ENCODE measurements around the gene ARF1. TPM values are rescaled to one million over a fixed set of nuclear protein-coding genes. Genes with fewer than 3 reads are reported as not detected.

ARF1 gene
- total RNA-seq, 1 experiment from 2014 or later = 107 TPM

GRCh38 chr1:228118040-228118439 lies 35.5 kb downstream of the ARF1 start:
- no peaks in the 10 kb centered on the region for H3K27me3 ChIP-seq (ENCODE audit: low read length)

GRCh38 chr1:228120351-228120750 lies 37.8 kb downstream of the ARF1 start:
- Histone ChIP-seq H3K9me2 (replicated peaks; ENCODE audit: insufficient read depth, low read length) (no peaks in the 10 kb centered on the region), H3K4me1 (ENCODE audit: low read length) (peaks cover 22% of the 10 kb centered on the region), H3K4me3 (ENCODE audit: low read length) (peak overlapping the region; percentile 66), H3K36me3 (ENCODE audit: insufficient read depth, low read length) (peaks cover 27% of the 10 kb centered on the region), H4K20me1 (ENCODE audit: insufficient read depth, low read depth, low read length) (no peaks in the 10 kb centered on the region), H3K4me2 (ENCODE audit: low read depth, low read length, poor library complexity, severe bottlenecking) (peak overlapping the region; percentile 77), H3K79me2 (ENCODE audit: low read length) (peaks cover 54% of the 10 kb centered on the region), H3K27me3 (ENCODE audit: low read length) (no peaks in the 10 kb centered on the region), H3K27ac (ENCODE audit: low read length) (peak overlapping the region; percentile 72), H3K9me3 (ENCODE audit: low read length) (no peaks in the 10 kb centered on the region), H2AFZ (ENCODE audit: low read length) (peak overlapping the region; percentile 56; the same call in 1 of the 2 replicates), H3K9ac (ENCODE audit: low read length) (peak overlapping the region; percentile 64)
- no peak for DNase-seq

More at GRCh38 chr1:228118040-228118439, 35.5 kb downstream of the ARF1 start:
- Histone ChIP-seq H3K9me2 (replicated peaks; ENCODE audit: insufficient read depth, low read length) (no peaks in the 10 kb centered on the region), H2AFZ (ENCODE audit: low read length) (no peak overlapping the region), H3K9me3 (ENCODE audit: low read length) (no peaks in the 10 kb centered on the region), H3K79me2 (ENCODE audit: low read length) (peaks cover 58% of the 10 kb centered on the region), H3K9ac (ENCODE audit: low read length) (no peak overlapping the region), H3K4me2 (ENCODE audit: low read depth, low read length, poor library complexity, severe bottlenecking) (no peak overlapping the region), H3K27ac (ENCODE audit: low read length) (no peak overlapping the region), H3K36me3 (ENCODE audit: insufficient read depth, low read length) (peaks cover 27% of the 10 kb centered on the region), H4K20me1 (ENCODE audit: insufficient read depth, low read depth, low read length) (no peaks in the 10 kb centered on the region), H3K4me1 (ENCODE audit: low read length) (peaks cover 22% of the 10 kb centered on the region), H3K4me3 (ENCODE audit: low read length) (no peak overlapping the region)
- DNase-seq = peak; percentile 69

DNA sequence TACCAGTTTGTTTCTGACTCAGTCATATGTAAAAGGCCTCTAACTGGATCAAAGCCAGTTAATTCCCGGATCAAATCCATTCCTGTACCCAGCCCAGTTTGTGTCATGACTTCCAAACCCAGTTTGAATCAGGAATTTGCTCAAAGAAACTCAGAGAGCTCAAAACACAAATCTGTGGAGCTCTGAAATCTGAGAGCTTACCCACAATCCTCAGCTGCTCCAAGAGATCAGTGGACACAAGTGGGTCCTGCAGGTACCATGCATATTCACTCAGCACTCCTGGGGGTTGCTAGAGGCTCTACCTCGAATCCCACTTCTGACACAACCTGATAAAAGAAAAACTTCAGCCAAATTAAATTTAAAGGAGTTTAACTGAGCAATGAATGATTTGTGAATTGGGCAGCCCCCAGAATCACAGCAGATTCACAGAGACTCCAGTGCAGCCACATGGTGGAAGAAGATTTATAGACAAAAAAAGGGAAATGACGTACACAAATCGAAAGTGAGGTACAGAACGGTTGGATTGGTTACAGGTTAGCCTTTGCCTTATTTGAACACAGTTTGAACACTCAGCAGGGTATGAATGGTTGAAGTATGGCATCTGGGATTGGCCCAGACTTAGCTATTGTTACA lies 38.5 kb downstream of the ARF1 start:
- Histone ChIP-seq H4K20me1 (ENCODE audit: insufficient read depth, low read depth, low read length) (no peaks in the 10 kb centered on the region), H3K4me2 (ENCODE audit: low read depth, low read length, poor library complexity, severe bottlenecking) (peak overlapping the region; percentile 77), H3K79me2 (ENCODE audit: low read length) (peaks cover 48% of the 10 kb centered on the region), H3K4me1 (ENCODE audit: low read length) (peaks cover 22% of the 10 kb centered on the region), H3K4me3 (ENCODE audit: low read length) (peak overlapping the region; percentile 66), H3K9me3 (ENCODE audit: low read length) (no peaks in the 10 kb centered on the region), H3K36me3 (ENCODE audit: insufficient read depth, low read length) (peaks cover 27% of the 10 kb centered on the region), H3K9me2 (replicated peaks; ENCODE audit: insufficient read depth, low read length) (no peaks in the 10 kb centered on the region), H3K27ac (ENCODE audit: low read length) (peak overlapping the region; percentile 72), H3K9ac (ENCODE audit: low read length) (peak overlapping the region; percentile 64), H2AFZ (ENCODE audit: low read length) (peak overlapping the region; percentile 78), H3K27me3 (ENCODE audit: low read length) (no peaks in the 10 kb centered on the region)
- DNase-seq = peak; percentile 89

GRCh38 chr1:228122921-228123441 lies 40.5 kb downstream of the ARF1 start:
- DNase-seq = no peak
- Histone ChIP-seq H3K9ac (ENCODE audit: low read length) (no peak overlapping the region), H3K4me3 (ENCODE audit: low read length) (no peak overlapping the region), H3K27ac (ENCODE audit: low read length) (no peak overlapping the region), H3K4me2 (ENCODE audit: low read depth, low read length, poor library complexity, severe bottlenecking) (no peak overlapping the region), H3K9me3 (ENCODE audit: low read length) (no peaks in the 10 kb centered on the region), H4K20me1 (ENCODE audit: insufficient read depth, low read depth, low read length) (no peaks in the 10 kb centered on the region), H3K4me1 (ENCODE audit: low read length) (peaks cover 22% of the 10 kb centered on the region), H3K9me2 (replicated peaks; ENCODE audit: insufficient read depth, low read length) (no peaks in the 10 kb centered on the region), H3K79me2 (ENCODE audit: low read length) (peaks cover 29% of the 10 kb centered on the region), H2AFZ (ENCODE audit: low read length) (no peak overlapping the region), H3K27me3 (ENCODE audit: low read length) (no peaks in the 10 kb centered on the region), H3K36me3 (ENCODE audit: insufficient read depth, low read length) (peaks cover 21% of the 10 kb centered on the region)

GRCh38 chr1:228123505-228123904 lies 41.0 kb downstream of the ARF1 start:
- H2AFZ ChIP-seq (ENCODE audit: low read length) = no peak overlapping the region

DNA sequence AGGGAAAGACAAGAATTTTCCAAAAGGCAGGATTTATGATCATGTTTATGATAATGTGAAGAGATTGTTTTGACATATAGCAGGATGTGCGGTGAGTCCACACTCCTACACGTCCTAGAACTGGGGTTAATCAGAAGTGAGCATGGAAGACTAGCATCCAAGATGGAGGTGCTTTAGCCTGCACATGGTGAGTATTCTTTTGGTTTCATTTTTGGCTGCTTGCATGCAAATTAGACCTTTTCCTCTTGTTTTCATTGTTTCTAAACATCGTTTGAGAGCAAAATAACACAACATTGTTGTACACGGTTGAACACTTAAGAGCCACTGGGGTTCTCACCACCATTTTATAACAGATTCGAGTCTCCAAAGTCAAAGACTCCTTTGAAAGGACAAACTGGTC lies 42.7 kb downstream of the ARF1 start:
- Histone ChIP-seq H3K4me1 (ENCODE audit: low read length) (peaks cover 19% of the 10 kb centered on the region), H3K4me2 (ENCODE audit: low read depth, low read length, poor library complexity, severe bottlenecking) (no peak overlapping the region), H4K20me1 (ENCODE audit: insufficient read depth, low read depth, low read length) (no peaks in the 10 kb centered on the region), H3K79me2 (ENCODE audit: low read length) (peaks cover 8% of the 10 kb centered on the region), H3K27me3 (ENCODE audit: low read length) (no peaks in the 10 kb centered on the region), H2AFZ (ENCODE audit: low read length) (0 out of 2 replicates have a peak overlapping the region, but pooled peaks have one; percentile 3), H3K36me3 (ENCODE audit: insufficient read depth, low read length) (0 out of 2 replicates have a peak, but pooled peaks cover 2% of the 10 kb centered on the region), H3K27ac (ENCODE audit: low read length) (no peak overlapping the region), H3K4me3 (ENCODE audit: low read length) (no peak overlapping the region), H3K9ac (ENCODE audit: low read length) (no peak overlapping the region), H3K9me2 (replicated peaks; ENCODE audit: insufficient read depth, low read length) (no peaks in the 10 kb centered on the region), H3K9me3 (ENCODE audit: low read length) (no peaks in the 10 kb centered on the region)
- no peak for DNase-seq

More at GRCh38 chr1:228123505-228123904, 41.0 kb downstream of the ARF1 start:
- Histone ChIP-seq H3K4me1 (ENCODE audit: low read length) (peaks cover 22% of the 10 kb centered on the region), H3K4me2 (ENCODE audit: low read depth, low read length, poor library complexity, severe bottlenecking) (no peak overlapping the region), H3K9me3 (ENCODE audit: low read length) (no peaks in the 10 kb centered on the region), H3K79me2 (ENCODE audit: low read length) (peaks cover 24% of the 10 kb centered on the region), H4K20me1 (ENCODE audit: insufficient read depth, low read depth, low read length) (no peaks in the 10 kb centered on the region), H3K9ac (ENCODE audit: low read length) (no peak overlapping the region), H3K27ac (ENCODE audit: low read length) (no peak overlapping the region), H3K4me3 (ENCODE audit: low read length) (no peak overlapping the region), H3K27me3 (ENCODE audit: low read length) (no peaks in the 10 kb centered on the region), H3K9me2 (replicated peaks; ENCODE audit: insufficient read depth, low read length) (no peaks in the 10 kb centered on the region), H3K36me3 (ENCODE audit: insufficient read depth, low read length) (peaks cover 16% of the 10 kb centered on the region)
- DNase-seq = no peak

DNA sequence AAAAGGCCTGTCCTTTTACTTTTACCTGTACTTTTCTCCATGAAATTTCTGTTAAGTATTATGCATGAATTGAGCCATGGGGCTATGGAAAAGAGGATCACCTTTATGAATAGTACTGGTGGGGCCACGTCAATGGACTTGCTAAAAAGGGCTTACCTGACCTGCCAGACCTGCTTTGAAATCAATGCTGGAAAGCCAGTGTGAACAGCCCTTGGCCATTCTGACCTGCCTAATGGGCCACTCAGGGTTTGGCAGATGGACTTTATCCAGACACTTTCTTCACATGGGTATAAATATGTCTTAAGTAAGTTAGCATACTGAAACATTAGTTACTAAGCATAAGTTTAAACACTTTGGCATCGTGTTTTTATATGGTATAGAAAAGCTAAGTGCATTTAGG lies 49.3 kb downstream of the ARF1 start:
- H4K20me1 ChIP-seq (ENCODE audit: insufficient read depth, low read depth, low read length) = no peaks in the 10 kb centered on the region
- H3K9me3 ChIP-seq (ENCODE audit: low read length) = no peaks in the 10 kb centered on the region
- no peak overlapping the region for H3K27ac ChIP-seq (ENCODE audit: low read length)
- no peak overlapping the region for H3K4me2 ChIP-seq (ENCODE audit: low read depth, low read length, poor library complexity, severe bottlenecking)
- H3K79me2 ChIP-seq (ENCODE audit: low read length) = no peaks in the 10 kb centered on the region
- H3K4me1 ChIP-seq (ENCODE audit: low read length) = peaks cover 5% of the 10 kb centered on the region
- H3K9ac ChIP-seq (ENCODE audit: low read length) = no peak overlapping the region
- no peaks in the 10 kb centered on the region for H3K9me2 ChIP-seq (replicated peaks; ENCODE audit: insufficient read depth, low read length)
- no peaks in the 10 kb centered on the region for H3K27me3 ChIP-seq (ENCODE audit: low read length)
- no peaks in the 10 kb centered on the region for H3K36me3 ChIP-seq (ENCODE audit: insufficient read depth, low read length)
- no peak overlapping the region for H2AFZ ChIP-seq (ENCODE audit: low read length)
- DNase-seq = no peak
- no peak overlapping the region for H3K4me3 ChIP-seq (ENCODE audit: low read length)

GRCh38 chr1:228134591-228134990 lies 52.1 kb downstream of the ARF1 start:
- no peaks in the 10 kb centered on the region for H3K36me3 ChIP-seq (ENCODE audit: insufficient read depth, low read length)
- H3K4me2 ChIP-seq (ENCODE audit: low read depth, low read length, poor library complexity, severe bottlenecking) = no peak overlapping the region
- H3K27me3 ChIP-seq (ENCODE audit: low read length) = no peaks in the 10 kb centered on the region
- H3K27ac ChIP-seq (ENCODE audit: low read length) = no peak overlapping the region
- no peak overlapping the region for H3K9ac ChIP-seq (ENCODE audit: low read length)
- H4K20me1 ChIP-seq (ENCODE audit: insufficient read depth, low read depth, low read length) = no peaks in the 10 kb centered on the region
- H2AFZ ChIP-seq (ENCODE audit: low read length) = no peak overlapping the region
- H3K4me1 ChIP-seq (ENCODE audit: low read length) = peaks cover 21% of the 10 kb centered on the region
- H3K9me3 ChIP-seq (ENCODE audit: low read length) = no peaks in the 10 kb centered on the region
- no peaks in the 10 kb centered on the region for H3K9me2 ChIP-seq (replicated peaks; ENCODE audit: insufficient read depth, low read length)
- no peak for DNase-seq
- H3K79me2 ChIP-seq (ENCODE audit: low read length) = no peaks in the 10 kb centered on the region
- H3K4me3 ChIP-seq (ENCODE audit: low read length) = no peak overlapping the region
